ENCODE measurements around the gene EFNA5. TPM values are rescaled to one million over a fixed set of nuclear protein-coding genes. Genes with fewer than 3 reads are reported as not detected.
"Not testable (repeated sequence)": the region's sequence is repeated elsewhere in the genome, so short reads cannot be mapped to it uniquely, and the experiment has no call there.

EFNA5 gene
- total and polyA plus RNA-seq, 4 donors: 4.2 to 11.8 (median 8.3) TPM

DNA sequence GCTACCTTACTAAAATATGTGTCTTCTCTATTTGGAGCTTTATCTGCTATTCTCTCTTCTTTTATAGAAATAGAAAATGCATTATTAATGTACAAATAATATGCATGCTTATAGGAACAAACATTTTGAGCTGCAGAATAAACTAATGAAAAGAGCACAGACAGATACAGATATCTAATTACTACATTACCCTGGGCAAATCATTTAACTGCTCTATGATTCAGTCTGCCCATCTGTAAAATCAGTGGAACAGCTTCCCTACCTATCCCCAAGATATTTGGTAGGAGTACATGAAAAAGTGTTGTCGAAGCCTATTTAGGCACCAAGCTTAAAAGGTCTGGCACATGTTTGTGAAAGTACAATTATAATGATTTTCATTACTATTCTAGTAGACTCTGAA, 166.3 kb downstream of the EFNA5 start:
- H3K27me3 ChIP-seq (ENCODE audit: control insufficient read depth in 1 of 2, insufficient read depth in 2 of 2, low read length in 1 of 2): no peaks in the 10 kb centered on the region
- no peak for ATAC-seq (ENCODE audit: low FRiP score)
- intact Hi-C loops (cut with DNase I): no loop called here
- no peak overlapping the region for H3K27ac ChIP-seq (ENCODE audit: low read depth in 1 of 2, low read length in 2 of 2)
- no peak for DNase-seq
- H3K4me3 ChIP-seq (ENCODE audit: low read length in 2 of 2): no peak overlapping the region
- H3K9me3 ChIP-seq (ENCODE audit: control insufficient read depth, low read length): no peaks in the 10 kb centered on the region
- peaks cover 0 to 2% of the 10 kb centered on the region in 2 donors for H3K4me1 ChIP-seq (ENCODE audit: control insufficient read depth in 1 of 2, insufficient read depth in 2 of 2, low read length in 2 of 2)
- peaks cover 0 to 1% of the 10 kb centered on the region in 2 donors for H3K36me3 ChIP-seq (ENCODE audit: control insufficient read depth in 1 of 2, insufficient read depth in 2 of 2, low read length in 1 of 2)
- 50 to 100% methylated on average over 1 of the region's 1 CpG for WGBS, 2 donors

DNA sequence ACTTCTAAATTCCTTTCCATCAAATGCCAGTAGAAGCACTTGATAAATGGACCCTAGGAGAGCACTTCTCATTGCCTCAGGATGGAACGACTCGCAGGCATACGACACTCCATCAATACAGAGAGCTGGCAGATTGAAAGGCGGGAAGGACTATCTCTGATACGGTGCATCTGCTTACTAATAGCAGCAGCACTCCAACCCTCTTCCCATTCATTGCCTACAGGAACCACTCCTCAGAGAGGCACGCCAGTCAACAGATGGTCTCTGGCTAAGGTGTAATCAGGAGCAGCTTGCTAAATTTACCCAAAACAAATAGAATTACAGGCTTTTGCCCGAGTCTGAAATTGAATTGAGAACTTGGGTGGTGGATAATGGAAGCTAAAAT, 168.1 kb downstream of the EFNA5 start:
- ATAC-seq (ENCODE audit: low FRiP score) (no peak), DNase-seq (no peak)
- 80 to 86% methylated on average over 7 of the region's 7 CpGs for WGBS, 2 donors
- no peaks in the 10 kb centered on the region for H3K27me3 ChIP-seq (ENCODE audit: control insufficient read depth in 1 of 2, insufficient read depth in 2 of 2, low read length in 1 of 2)
- intact Hi-C loops (cut with DNase I): no loop called here
- H3K9me3 ChIP-seq (ENCODE audit: control insufficient read depth, low read length): no peaks in the 10 kb centered on the region
- no peak overlapping the region for H3K27ac ChIP-seq (ENCODE audit: low read depth in 1 of 2, low read length in 2 of 2)
- no peak overlapping the region for H3K4me3 ChIP-seq (ENCODE audit: low read length in 2 of 2)
- H3K36me3 ChIP-seq (ENCODE audit: control insufficient read depth in 1 of 2, insufficient read depth in 2 of 2, low read length in 1 of 2): peaks cover 0 to 1% of the 10 kb centered on the region in 2 donors
- peaks cover 0 to 7% of the 10 kb centered on the region in 2 donors for H3K4me1 ChIP-seq (ENCODE audit: control insufficient read depth in 1 of 2, insufficient read depth in 2 of 2, low read length in 2 of 2)

DNA sequence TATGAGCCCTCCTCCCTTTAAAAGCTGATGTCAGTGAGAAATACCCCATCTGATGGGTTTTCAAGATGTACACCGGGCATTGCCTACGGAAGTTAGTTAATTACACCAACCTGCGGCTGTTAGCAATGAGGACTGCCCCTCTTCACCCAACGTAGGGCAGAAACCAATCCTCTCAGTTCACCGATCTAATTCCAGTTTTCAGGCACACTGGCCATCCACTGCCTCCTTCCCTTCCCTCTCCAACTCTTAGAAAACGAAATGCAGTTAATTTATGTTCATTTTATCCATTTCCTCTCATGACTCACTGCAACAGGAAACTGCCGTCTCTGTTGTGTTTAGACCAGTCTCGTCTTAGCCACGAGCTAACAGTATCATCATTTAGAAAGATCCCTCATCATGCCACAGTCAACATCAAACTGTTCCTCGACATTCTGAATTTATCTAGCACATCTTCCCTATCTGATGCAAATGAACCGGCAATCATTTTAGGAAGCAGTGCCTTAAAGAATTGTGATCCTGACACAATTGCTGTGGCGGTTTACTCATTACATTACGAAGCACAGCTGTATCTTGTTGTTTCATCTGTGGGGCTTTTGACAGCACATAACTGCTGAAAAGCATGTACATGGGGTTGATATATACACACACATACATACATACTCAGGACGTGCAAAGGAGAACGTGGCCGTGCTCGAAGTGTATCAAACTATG, 168.6 kb downstream of the EFNA5 start:
- H3K27ac ChIP-seq (ENCODE audit: low read depth in 1 of 2, low read length in 2 of 2): no peak overlapping the region
- no peak for ATAC-seq (ENCODE audit: low FRiP score)

DNA sequence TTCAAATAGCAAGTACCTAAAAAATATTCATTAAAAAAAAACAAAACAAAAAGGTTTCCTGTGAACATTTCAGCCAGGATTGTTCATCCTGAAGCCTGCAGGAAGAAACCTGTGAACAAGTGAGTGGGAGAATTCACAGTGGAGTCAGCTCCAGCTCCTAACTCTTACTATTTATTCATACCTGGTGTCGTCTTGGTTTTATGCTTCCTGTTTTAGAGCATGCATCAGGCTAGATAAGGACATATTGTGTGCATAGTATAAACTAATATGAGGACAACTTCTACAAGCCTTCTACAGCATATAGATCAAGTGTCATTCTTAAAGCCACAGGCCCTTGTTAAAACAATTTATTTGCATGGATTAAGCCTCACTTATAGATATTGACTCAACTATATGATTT, 169.9 kb downstream of the EFNA5 start:
- intact Hi-C loops (cut with DNase I): no loop called here
- WGBS, 2 donors: 57 to 62% methylated on average over 1 of the region's 1 CpG
- ATAC-seq (ENCODE audit: low FRiP score): no peak
- Histone ChIP-seq H3K27me3 (ENCODE audit: control insufficient read depth in 1 of 2, insufficient read depth in 2 of 2, low read length in 1 of 2) (no peaks in the 10 kb centered on the region), H3K36me3 (ENCODE audit: control insufficient read depth in 1 of 2, insufficient read depth in 2 of 2, low read length in 1 of 2) (peaks cover 0 to 1% of the 10 kb centered on the region in 2 donors), H3K4me3 (ENCODE audit: low read length in 2 of 2) (no peak overlapping the region), H3K27ac (ENCODE audit: low read depth in 1 of 2, low read length in 2 of 2) (no peak overlapping the region), H3K9me3 (ENCODE audit: control insufficient read depth, low read length) (no peaks in the 10 kb centered on the region), H3K4me1 (ENCODE audit: control insufficient read depth in 1 of 2, insufficient read depth in 2 of 2, low read length in 2 of 2) (peaks cover 0 to 7% of the 10 kb centered on the region in 2 donors)
- DNase-seq: no peak

More for the DNA sequence above, 168.6 kb downstream of the EFNA5 start:
- Histone ChIP-seq H3K36me3 (ENCODE audit: control insufficient read depth in 1 of 2, insufficient read depth in 2 of 2, low read length in 1 of 2) (peaks cover 0 to 1% of the 10 kb centered on the region in 2 donors), H3K27me3 (ENCODE audit: control insufficient read depth in 1 of 2, insufficient read depth in 2 of 2, low read length in 1 of 2) (no peaks in the 10 kb centered on the region), H3K4me3 (ENCODE audit: low read length in 2 of 2) (no peak overlapping the region), H3K4me1 (ENCODE audit: control insufficient read depth in 1 of 2, insufficient read depth in 2 of 2, low read length in 2 of 2) (peaks cover 0 to 7% of the 10 kb centered on the region in 2 donors), H3K9me3 (ENCODE audit: control insufficient read depth, low read length) (no peaks in the 10 kb centered on the region)
- intact Hi-C loops (cut with DNase I): no loop called here
- no peak for DNase-seq
- WGBS, 2 donors: 76 to 78% methylated on average over 17 of the region's 17 CpGs

DNA sequence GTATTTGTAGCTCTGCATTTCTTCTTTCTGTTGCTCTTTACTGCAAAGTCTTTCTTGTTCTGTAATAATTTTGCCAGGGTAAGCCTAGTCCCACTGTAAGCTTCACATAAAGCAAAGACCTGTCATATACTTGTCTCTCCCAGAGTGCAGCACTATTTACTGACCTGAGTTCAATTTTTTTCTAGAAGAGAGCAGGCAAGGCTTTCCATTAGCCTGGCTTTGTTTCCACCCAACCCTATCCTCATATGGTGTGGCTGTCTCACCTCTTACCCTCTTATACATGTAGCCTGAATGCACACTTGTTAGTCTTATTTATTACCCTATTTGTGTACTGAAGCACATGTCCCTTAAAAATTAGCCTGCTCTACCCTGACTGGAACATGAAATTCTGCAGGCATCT, 170.4 kb downstream of the EFNA5 start:
- ATAC-seq (ENCODE audit: low FRiP score) (no peak), DNase-seq (no peak)
- no peak overlapping the region for H3K27ac ChIP-seq (ENCODE audit: low read depth in 1 of 2, low read length in 2 of 2)
- H3K9me3 ChIP-seq (ENCODE audit: control insufficient read depth, low read length): no peaks in the 10 kb centered on the region
- H3K36me3 ChIP-seq (ENCODE audit: control insufficient read depth in 1 of 2, insufficient read depth in 2 of 2, low read length in 1 of 2): peaks cover 0 to 1% of the 10 kb centered on the region in 2 donors
- no peak overlapping the region for H3K4me3 ChIP-seq (ENCODE audit: low read length in 2 of 2)
- intact Hi-C loops (cut with DNase I): no loop called here
- no peaks in the 10 kb centered on the region for H3K27me3 ChIP-seq (ENCODE audit: control insufficient read depth in 1 of 2, insufficient read depth in 2 of 2, low read length in 1 of 2)
- H3K4me1 ChIP-seq (ENCODE audit: control insufficient read depth in 1 of 2, insufficient read depth in 2 of 2, low read length in 2 of 2): peaks cover 0 to 7% of the 10 kb centered on the region in 2 donors

DNA sequence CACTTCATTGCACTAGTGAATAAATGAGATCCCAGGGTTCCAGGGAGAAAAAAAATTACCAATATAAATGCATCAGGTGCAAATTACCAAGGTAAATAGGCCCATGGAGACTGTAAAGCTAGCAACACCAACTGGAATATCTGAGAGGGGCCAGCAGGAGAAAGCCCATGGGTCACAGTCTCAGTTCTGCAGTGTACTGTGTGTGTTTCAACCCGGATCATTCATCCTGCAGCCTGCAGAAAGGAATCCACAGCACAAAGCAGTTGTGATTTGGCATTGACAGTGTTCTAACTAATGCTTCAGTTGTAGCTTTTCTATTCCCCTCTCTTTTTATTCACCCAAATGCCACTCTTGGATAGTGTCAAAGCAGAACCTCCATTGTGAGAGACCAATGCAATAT, 171.0 kb downstream of the EFNA5 start:
- ATAC-seq (ENCODE audit: low FRiP score): no peak
- H3K4me1 ChIP-seq (ENCODE audit: control insufficient read depth in 1 of 2, insufficient read depth in 2 of 2, low read length in 2 of 2): peaks cover 0 to 7% of the 10 kb centered on the region in 2 donors
- 47 to 50% methylated on average over 1 of the region's 1 CpG for WGBS, 2 donors

DNA sequence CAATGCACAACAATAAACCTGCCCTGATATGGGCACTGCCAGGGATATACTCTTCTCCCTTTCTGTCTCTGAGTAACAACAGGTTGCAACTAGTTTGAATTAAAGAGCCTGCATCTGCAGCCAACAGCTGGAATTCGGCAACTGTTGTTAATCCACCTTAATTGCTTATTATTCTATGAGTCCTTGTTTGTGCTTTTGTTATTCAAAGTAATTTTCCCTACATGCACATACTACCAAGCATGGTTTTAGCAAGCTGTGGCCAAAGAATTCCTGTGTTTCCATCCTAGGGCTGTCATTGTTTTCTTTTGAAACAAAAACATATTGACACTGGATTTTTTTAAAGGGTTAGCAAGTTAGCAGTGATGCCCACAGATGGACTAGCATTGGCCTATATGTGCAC, 171.5 kb downstream of the EFNA5 start:
- Histone ChIP-seq H3K4me1 (ENCODE audit: control insufficient read depth in 1 of 2, insufficient read depth in 2 of 2, low read length in 2 of 2) (peaks cover 0 to 7% of the 10 kb centered on the region in 2 donors), H3K9me3 (ENCODE audit: control insufficient read depth, low read length) (no peaks in the 10 kb centered on the region), H3K27ac (ENCODE audit: low read depth in 1 of 2, low read length in 2 of 2) (no peak overlapping the region), H3K4me3 (ENCODE audit: low read length in 2 of 2) (no peak overlapping the region), H3K27me3 (ENCODE audit: control insufficient read depth in 1 of 2, insufficient read depth in 2 of 2, low read length in 1 of 2) (no peaks in the 10 kb centered on the region), H3K36me3 (ENCODE audit: control insufficient read depth in 1 of 2, insufficient read depth in 2 of 2, low read length in 1 of 2) (peaks cover 0 to 1% of the 10 kb centered on the region in 2 donors)
- WGBS, 2 donors: 65 to 72% methylated on average over 1 of the region's 1 CpG
- no peak for DNase-seq
- ATAC-seq (ENCODE audit: low FRiP score): no peak
- intact Hi-C loops (cut with DNase I): no loop called here

More for the DNA sequence above, 171.0 kb downstream of the EFNA5 start:
- Histone ChIP-seq H3K4me3 (ENCODE audit: low read length in 2 of 2) (no peak overlapping the region), H3K27me3 (ENCODE audit: control insufficient read depth in 1 of 2, insufficient read depth in 2 of 2, low read length in 1 of 2) (no peaks in the 10 kb centered on the region), H3K27ac (ENCODE audit: low read depth in 1 of 2, low read length in 2 of 2) (no peak overlapping the region), H3K36me3 (ENCODE audit: control insufficient read depth in 1 of 2, insufficient read depth in 2 of 2, low read length in 1 of 2) (peaks cover 0 to 1% of the 10 kb centered on the region in 2 donors), H3K9me3 (ENCODE audit: control insufficient read depth, low read length) (no peaks in the 10 kb centered on the region)
- no peak for DNase-seq
- intact Hi-C loops (cut with DNase I): no loop called here

DNA sequence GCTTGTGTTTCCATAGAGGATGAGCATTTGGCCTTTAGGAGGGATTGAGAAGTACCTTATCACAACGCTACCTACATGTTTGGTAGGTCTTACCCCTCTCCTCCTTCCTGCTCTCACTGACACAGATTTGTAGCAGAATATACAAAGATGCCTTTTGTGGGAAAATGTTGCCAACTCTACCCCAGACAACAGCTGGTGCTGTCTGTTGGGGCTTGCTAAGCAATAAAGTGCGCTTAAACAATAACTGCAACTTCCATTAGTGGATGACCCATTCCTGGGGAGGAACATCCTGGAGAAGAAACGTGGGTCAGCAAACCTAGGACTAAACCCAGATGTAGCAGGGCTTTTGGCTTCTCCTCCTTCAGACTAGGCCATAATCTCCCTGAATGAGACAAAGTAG, 174.3 kb downstream of the EFNA5 start:
- Histone ChIP-seq H3K4me3 (ENCODE audit: low read length in 2 of 2) (no peak overlapping the region), H3K36me3 (ENCODE audit: control insufficient read depth in 1 of 2, insufficient read depth in 2 of 2, low read length in 1 of 2) (no peaks in the 10 kb centered on the region), H3K4me1 (ENCODE audit: control insufficient read depth in 1 of 2, insufficient read depth in 2 of 2, low read length in 2 of 2) (peaks cover 0 to 7% of the 10 kb centered on the region in 2 donors), H3K27me3 (ENCODE audit: control insufficient read depth in 1 of 2, insufficient read depth in 2 of 2, low read length in 1 of 2) (no peaks in the 10 kb centered on the region), H3K9me3 (ENCODE audit: control insufficient read depth, low read length) (no peaks in the 10 kb centered on the region), H3K27ac (ENCODE audit: low read depth in 1 of 2, low read length in 2 of 2) (no peak overlapping the region)
- ATAC-seq (ENCODE audit: low FRiP score): no peak
- DNase-seq: no peak
- 95 to 97% methylated on average over 3 of the region's 3 CpGs for WGBS, 2 donors
- intact Hi-C loops (cut with DNase I): no loop called here

DNA sequence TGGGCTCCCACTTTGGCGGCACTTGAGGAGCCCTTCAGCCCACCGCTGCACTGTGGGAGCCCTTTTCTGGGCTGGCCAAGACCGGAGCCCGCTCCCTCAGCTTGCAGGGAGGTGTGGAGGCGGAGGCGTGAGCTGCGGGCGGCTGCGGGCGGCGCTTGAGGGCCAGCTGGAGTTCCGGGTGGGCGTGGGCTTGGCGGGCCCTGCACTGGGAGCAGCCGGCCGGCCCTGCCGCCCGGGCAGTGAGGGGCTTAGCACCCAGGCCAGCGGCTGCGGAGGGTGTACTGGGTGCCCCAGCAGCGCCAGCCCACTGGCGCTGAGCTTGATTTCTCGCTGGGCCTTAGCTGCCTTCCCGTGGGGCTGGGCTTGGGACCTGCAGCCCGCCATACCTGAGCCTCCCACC, 176.6 kb downstream of the EFNA5 start:
- 95 to 97% methylated on average over 19 to 25 of the region's 25 CpGs for WGBS, 2 donors
- H3K9me3 ChIP-seq (ENCODE audit: control insufficient read depth, low read length); ATAC-seq (ENCODE audit: low FRiP score); H3K27me3 ChIP-seq (ENCODE audit: control insufficient read depth in 1 of 2, insufficient read depth in 2 of 2, low read length in 1 of 2); DNase-seq; H3K36me3 ChIP-seq (ENCODE audit: control insufficient read depth in 1 of 2, insufficient read depth in 2 of 2, low read length in 1 of 2); H3K27ac ChIP-seq (ENCODE audit: low read depth in 1 of 2, low read length in 2 of 2); H3K4me1 ChIP-seq (ENCODE audit: control insufficient read depth in 1 of 2, insufficient read depth in 2 of 2, low read length in 2 of 2); intact Hi-C loops (cut with DNase I); H3K4me3 ChIP-seq (ENCODE audit: low read length in 2 of 2): not testable (repeated sequence)

Measured in aorta (tissue), 5 donors.